HepG2 (cell line): ENCODE measurements around the gene SEC24B. TPM values are rescaled to one million over a fixed set of nuclear protein-coding genes. Genes with fewer than 3 reads are reported as not detected.

ENCODE experiments used
- ATAC-seq: fragments of 200-7000 bp; cut with Tn5 transposase; 3 replicates; pipeline ENCODE4 v1.9.1; 2020; ENCODE audit warnings: mild to moderate bottlenecking, moderate library complexity
- BruUV-seq: library from RNA; stranded (reverse); fragments of 400-500 nt; replicated peaks from 2 replicates; lab custom pipeline; 2021; lab: Mats Ljungman, UMichigan
- CTCF ChIA-PET: fragments of 300-600 bp; formaldehyde crosslinking; extraction: SDS; loops from one replicate; lab custom pipeline; 2021; ENCODE audit warnings: low total read pairs, inconsistent platforms, low intra/inter-chr PET ratio; lab: Yijun Ruan, JAX
- POLR2A ChIA-PET: fragments of 350-600 bp; sonication (Branson Sonifier 250); formaldehyde crosslinking; loops from one replicate; lab custom pipeline; 2020; ENCODE audit warnings: antibody characterized with exemption, inconsistent platforms; lab: Yijun Ruan, JAX
- DNase-seq: peaks from one replicate; pipeline ENCODE4 v3.0.0-alpha.2; 2015; ENCODE audit warnings: low spot score
- FAIRE-seq: peaks from 3 replicates; lab custom pipeline; 2011; peaks lifted over from hg19 to GRCh38; lab: Jason Lieb, UNC
- H2AFZ ChIP-seq: one replicate; pipeline ENCODE4 v1.6.1; 2011; ENCODE audit warnings: low read length, inconsistent platforms
- H3K27ac ChIP-seq: fragments of 300-600 bp; 3 replicates; pipeline ENCODE4 v1.8.0; 2011; ENCODE audit warnings: mixed run types, mild to moderate bottlenecking, mixed read lengths, low read length, inconsistent platforms; ENCODE audit not compliant: insufficient read depth; ENCODE audit errors: extremely low read length
- H3K27me3 ChIP-seq, 2 experiments: fragments of 200-600 bp in 1 of 2; 2 replicates in 1 of 2; 3 replicates in 1 of 2; pipeline versions ENCODE4 v1.6.0 to v1.8.0; 2011; ENCODE audit warnings: low read length in 2 of 2, mild to moderate bottlenecking in 2 of 2, moderate library complexity in 2 of 2, inconsistent platforms in 1 of 2; ENCODE audit not compliant: insufficient read depth in 2 of 2, control insufficient read depth in 1 of 2
- H3K36me3 ChIP-seq, 2 experiments: fragments of 200-600 bp in 1 of 2; replicated peaks in 1 of 2; 2 replicates in 1 of 2; 3 replicates in 1 of 2; pipeline versions ENCODE4 v1.5.1 to v1.8.0; 2011; ENCODE audit warnings: low read length in 2 of 2, inconsistent platforms in 1 of 2; ENCODE audit not compliant: insufficient read depth in 2 of 2, control insufficient read depth in 1 of 2
- H3K4me1 ChIP-seq: 2 replicates; pipeline ENCODE4 v1.5.1; 2012; ENCODE audit warnings: low read length, inconsistent platforms; ENCODE audit not compliant: insufficient read depth
- H3K4me2 ChIP-seq: 2 replicates; pipeline ENCODE4 v1.6.0; 2011; ENCODE audit warnings: low read depth, low read length, inconsistent platforms
- H3K4me3 ChIP-seq, 3 experiments: fragments of 200-600 bp in 1 of 3; sonication (generic), shearing (Covaris generic) in 1 of 3; replicated peaks in 1 of 3; 2 replicates each; pipeline ENCODE4 v1.5.1; 2011 to 2016; ENCODE audit warnings: low read length in 3 of 3, inconsistent platforms in 2 of 3, low read depth in 2 of 3, mild to moderate bottlenecking in 2 of 3, control low read depth in 1 of 3, mixed read lengths in 1 of 3; ENCODE audit not compliant: insufficient read depth in 1 of 3
- H3K79me2 ChIP-seq: one replicate; pipeline ENCODE4 v1.6.1; 2011; ENCODE audit warnings: low read length, inconsistent platforms; ENCODE audit not compliant: insufficient read depth
- H3K9ac ChIP-seq: 2 replicates; pipeline ENCODE4 v1.6.0; 2011; ENCODE audit warnings: mild to moderate bottlenecking, low read depth, low read length, inconsistent platforms; ENCODE audit not compliant: insufficient read depth
- H3K9me3 ChIP-seq: 2 replicates; pipeline ENCODE4 v1.5.1; 2012; ENCODE audit warnings: mild to moderate bottlenecking, low read length
- H4K20me1 ChIP-seq: 2 replicates; pipeline ENCODE4 v1.6.0; 2011; ENCODE audit warnings: inconsistent platforms, mild to moderate bottlenecking, low read length, moderate library complexity; ENCODE audit not compliant: insufficient read depth
- CEBPZ ChIP-seq: IDR thresholded peaks from 2 replicates; pipeline ENCODE4 v1.6.1; 2012; ENCODE audit warnings: low read length, improper control_type of control experiment
- ETS1 ChIP-seq: sonication (generic); formaldehyde crosslinking; IDR thresholded peaks from 2 replicates; pipeline ENCODE4 v1.4.0; 2020; ENCODE audit warnings: missing genetic modification reagents
- HNRNPL ChIP-seq: fragments of 200-400 bp; formaldehyde crosslinking; IDR thresholded peaks from 2 replicates; pipeline ENCODE4 v1.6.1; 2017; ENCODE audit warnings: mild to moderate bottlenecking, low read depth, low read length
- HOXA5 ChIP-seq: sonication (generic); formaldehyde crosslinking; IDR thresholded peaks from 2 replicates; pipeline ENCODE4 v1.4.0; 2020; ENCODE audit warnings: missing genetic modification reagents
- IRX3 ChIP-seq: sonication (generic); formaldehyde crosslinking; IDR thresholded peaks from 2 replicates; pipeline ENCODE4 v1.8.1; 2023; ENCODE audit warnings: mild to moderate bottlenecking, low read depth, missing genetic modification reagents, borderline replicate concordance
- MIER3 ChIP-seq: IDR thresholded peaks from 2 replicates; pipeline ENCODE4 v1.6.1; 2016; ENCODE audit warnings: missing compliant biosample characterization, borderline replicate concordance
- NR1H2 ChIP-seq: sonication (generic); formaldehyde crosslinking; IDR thresholded peaks from 2 replicates; pipeline ENCODE4 v1.8.1; 2022; ENCODE audit warnings: low read depth, missing genetic modification reagents, borderline replicate concordance
- PRDM10 ChIP-seq: sonication (generic); formaldehyde crosslinking; IDR thresholded peaks from 2 replicates; pipeline ENCODE4 v1.4.0; 2020; ENCODE audit warnings: low read depth, missing genetic modification reagents
- SNAPC5 ChIP-seq: sonication (generic); formaldehyde crosslinking; IDR thresholded peaks from 2 replicates; pipeline ENCODE4 v1.8.1; 2023; ENCODE audit warnings: mild to moderate bottlenecking, missing genetic modification reagents, borderline replicate concordance
- ZNF224 ChIP-seq: sonication (generic); formaldehyde crosslinking; IDR thresholded peaks from 2 replicates; pipeline ENCODE4 v1.5.0; 2020; ENCODE audit warnings: mild to moderate bottlenecking, missing genetic modification reagents
- ZNF234 ChIP-seq: sonication (generic); formaldehyde crosslinking; conservative IDR thresholded peaks from 2 replicates; pipeline ENCODE4 v1.5.1; 2020; ENCODE audit warnings: mild to moderate bottlenecking, missing genetic modification reagents
- ZNF510 ChIP-seq: sonication (generic); formaldehyde crosslinking; IDR thresholded peaks from 2 replicates; pipeline ENCODE4 v1.4.0; 2020; ENCODE audit warnings: low read depth, mild to moderate bottlenecking, missing genetic modification reagents
- ZNF546 ChIP-seq: sonication (generic); formaldehyde crosslinking; conservative IDR thresholded peaks from 2 replicates; pipeline ENCODE4 v1.8.1; 2023; ENCODE audit warnings: mild to moderate bottlenecking, missing genetic modification reagents
- WGBS: methylation state at CpG from one replicate; pipeline ENCODE4 v1.1.6; 2017; ENCODE audit warnings: low lambda C conversion rate; 5-methylcytosine and 5-hydroxymethylcytosine counted together
- in situ Hi-C: cut with HindIII; loops from 2 replicates; pipeline ENCODE4 v1.10.0; 2017; ENCODE audit warnings: low pct_unique_long_range_greater_than_20kb; ENCODE audit not compliant: extremely low pct_ligation_motif_present
- intact Hi-C: fragments of 100-400 bp; cut with micrococcal nuclease; formaldehyde crosslinking; loops from one replicate; pipeline ENCODE4 v1.10.0; 2022; ENCODE audit not compliant: unreplicated experiment
- polyA plus RNA-seq, 8 experiments: library from polyadenylated mRNA; depleted of rRNA in 3 of 8; stranded (reverse) in 7 of 8; unstranded in 1 of 8; fragments of >200 nt; fragmentation: Illumina TruSeq in 4 of 8; extraction: Trizol in 4 of 8; gene quantifications; 2 replicates each; pipeline versions ENCODE4 v1.2.1 to v1.2.3, GENCODE V29; 2011 to 2016; ENCODE audit warnings: low read depth in 4 of 8, missing spikeins in 1 of 8, mixed read lengths in 1 of 8; ENCODE audit not compliant: insufficient read depth in 1 of 8
- total RNA-seq, 5 experiments: library from RNA; depleted of rRNA; stranded (reverse); fragments of >200 nt; fragmentation: Illumina TruSeq; extraction: Trizol; gene quantifications; 2 replicates each; pipeline ENCODE4 v1.2.3, GENCODE V29; 2016; ENCODE audit warnings: low read depth in 1 of 5

SEC24B gene
- total and polyA plus RNA-seq, 2 of the 13 experiments (the other 11 are each of a cell fraction or from before 2014, with no cell fraction given) = 14.6 to 39.0 TPM

GRCh38 chr4:109486007-109486406 is 52.4 kb downstream of the SEC24B start (continued):
- TF ChIP-seq CEBPZ (no peak), HOXA5 (CRISPR knock-in tag) (no peak), NR1H2 (CRISPR knock-in tag) (no peak), ZNF546 (CRISPR knock-in tag) (no peak)

GRCh38 chr4:109494563-109494962 is 60.9 kb downstream of the SEC24B start:
- no peaks in the 10 kb centered on the region for H3K27me3 ChIP-seq
- no peak overlapping the region for H3K27ac ChIP-seq
- H3K9ac ChIP-seq = no peak overlapping the region
- in situ Hi-C loops = no loop called here
- H3K4me3 ChIP-seq = no peak overlapping the region
- H3K9me3 ChIP-seq = no peaks in the 10 kb centered on the region
- CTCF ChIA-PET = no interaction called here
- POLR2A ChIA-PET = no interaction called here
- H3K4me1 ChIP-seq = no peaks in the 10 kb centered on the region
- TF ChIP-seq IRX3 (CRISPR knock-in tag) (no peak), PRDM10 (CRISPR knock-in tag) (no peak), ZNF234 (CRISPR knock-in tag) (no peak), ZNF510 (CRISPR knock-in tag) (no peak), MIER3 (CRISPR knock-in tag) (no peak), HNRNPL (no peak), SNAPC5 (no peak), ETS1 (CRISPR knock-in tag) (no peak), ZNF224 (CRISPR knock-in tag) (no peak)
- intact Hi-C loops = no loop called here
- no peaks in the 10 kb centered on the region for H3K79me2 ChIP-seq
- H3K36me3 ChIP-seq = peaks cover 10 to 52% of the 10 kb centered on the region in 2 experiments
- no peak overlapping the region for H3K4me2 ChIP-seq
- WGBS = 98% methylated on average over 3 of the region's 3 CpGs
- no peak overlapping the region for H2AFZ ChIP-seq
- DNase-seq (no peak), FAIRE-seq (no peak), ATAC-seq (no peak)
- no peaks in the 10 kb centered on the region; the same call in 1 of the 2 replicates for H4K20me1 ChIP-seq
- no TSS peak for BruUV-seq
